ENCODE data around the gene PKD2L1. TPM values are rescaled to one million over a fixed set of nuclear protein-coding genes. Genes with fewer than 3 reads are reported as not detected.

PKD2L1 gene
- total and polyA plus RNA-seq, 2 of the 8 experiments (the other 6 are each of a cell fraction or from before 2014, with no cell fraction given): 0.20 to 0.33 TPM

DNA sequence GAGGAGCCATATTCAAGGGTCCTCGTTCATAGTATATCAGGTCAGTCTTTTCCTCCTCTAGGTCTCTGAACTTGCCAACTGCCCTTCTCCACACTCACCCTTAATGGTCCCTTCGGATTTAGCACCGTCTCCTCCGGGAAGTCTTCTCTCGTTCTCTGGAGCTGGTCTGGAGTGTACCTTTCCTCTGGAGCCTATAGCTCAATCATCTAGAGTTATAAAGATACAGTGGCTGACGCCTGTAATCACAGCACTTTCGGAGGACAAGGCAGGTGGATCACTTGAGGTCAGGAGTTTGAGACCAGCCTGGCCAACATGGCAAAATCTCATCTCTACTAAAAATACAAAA, 12.6 kb upstream of the PKD2L1 start (continued):
- TF ChIP-seq, protein P1, sequence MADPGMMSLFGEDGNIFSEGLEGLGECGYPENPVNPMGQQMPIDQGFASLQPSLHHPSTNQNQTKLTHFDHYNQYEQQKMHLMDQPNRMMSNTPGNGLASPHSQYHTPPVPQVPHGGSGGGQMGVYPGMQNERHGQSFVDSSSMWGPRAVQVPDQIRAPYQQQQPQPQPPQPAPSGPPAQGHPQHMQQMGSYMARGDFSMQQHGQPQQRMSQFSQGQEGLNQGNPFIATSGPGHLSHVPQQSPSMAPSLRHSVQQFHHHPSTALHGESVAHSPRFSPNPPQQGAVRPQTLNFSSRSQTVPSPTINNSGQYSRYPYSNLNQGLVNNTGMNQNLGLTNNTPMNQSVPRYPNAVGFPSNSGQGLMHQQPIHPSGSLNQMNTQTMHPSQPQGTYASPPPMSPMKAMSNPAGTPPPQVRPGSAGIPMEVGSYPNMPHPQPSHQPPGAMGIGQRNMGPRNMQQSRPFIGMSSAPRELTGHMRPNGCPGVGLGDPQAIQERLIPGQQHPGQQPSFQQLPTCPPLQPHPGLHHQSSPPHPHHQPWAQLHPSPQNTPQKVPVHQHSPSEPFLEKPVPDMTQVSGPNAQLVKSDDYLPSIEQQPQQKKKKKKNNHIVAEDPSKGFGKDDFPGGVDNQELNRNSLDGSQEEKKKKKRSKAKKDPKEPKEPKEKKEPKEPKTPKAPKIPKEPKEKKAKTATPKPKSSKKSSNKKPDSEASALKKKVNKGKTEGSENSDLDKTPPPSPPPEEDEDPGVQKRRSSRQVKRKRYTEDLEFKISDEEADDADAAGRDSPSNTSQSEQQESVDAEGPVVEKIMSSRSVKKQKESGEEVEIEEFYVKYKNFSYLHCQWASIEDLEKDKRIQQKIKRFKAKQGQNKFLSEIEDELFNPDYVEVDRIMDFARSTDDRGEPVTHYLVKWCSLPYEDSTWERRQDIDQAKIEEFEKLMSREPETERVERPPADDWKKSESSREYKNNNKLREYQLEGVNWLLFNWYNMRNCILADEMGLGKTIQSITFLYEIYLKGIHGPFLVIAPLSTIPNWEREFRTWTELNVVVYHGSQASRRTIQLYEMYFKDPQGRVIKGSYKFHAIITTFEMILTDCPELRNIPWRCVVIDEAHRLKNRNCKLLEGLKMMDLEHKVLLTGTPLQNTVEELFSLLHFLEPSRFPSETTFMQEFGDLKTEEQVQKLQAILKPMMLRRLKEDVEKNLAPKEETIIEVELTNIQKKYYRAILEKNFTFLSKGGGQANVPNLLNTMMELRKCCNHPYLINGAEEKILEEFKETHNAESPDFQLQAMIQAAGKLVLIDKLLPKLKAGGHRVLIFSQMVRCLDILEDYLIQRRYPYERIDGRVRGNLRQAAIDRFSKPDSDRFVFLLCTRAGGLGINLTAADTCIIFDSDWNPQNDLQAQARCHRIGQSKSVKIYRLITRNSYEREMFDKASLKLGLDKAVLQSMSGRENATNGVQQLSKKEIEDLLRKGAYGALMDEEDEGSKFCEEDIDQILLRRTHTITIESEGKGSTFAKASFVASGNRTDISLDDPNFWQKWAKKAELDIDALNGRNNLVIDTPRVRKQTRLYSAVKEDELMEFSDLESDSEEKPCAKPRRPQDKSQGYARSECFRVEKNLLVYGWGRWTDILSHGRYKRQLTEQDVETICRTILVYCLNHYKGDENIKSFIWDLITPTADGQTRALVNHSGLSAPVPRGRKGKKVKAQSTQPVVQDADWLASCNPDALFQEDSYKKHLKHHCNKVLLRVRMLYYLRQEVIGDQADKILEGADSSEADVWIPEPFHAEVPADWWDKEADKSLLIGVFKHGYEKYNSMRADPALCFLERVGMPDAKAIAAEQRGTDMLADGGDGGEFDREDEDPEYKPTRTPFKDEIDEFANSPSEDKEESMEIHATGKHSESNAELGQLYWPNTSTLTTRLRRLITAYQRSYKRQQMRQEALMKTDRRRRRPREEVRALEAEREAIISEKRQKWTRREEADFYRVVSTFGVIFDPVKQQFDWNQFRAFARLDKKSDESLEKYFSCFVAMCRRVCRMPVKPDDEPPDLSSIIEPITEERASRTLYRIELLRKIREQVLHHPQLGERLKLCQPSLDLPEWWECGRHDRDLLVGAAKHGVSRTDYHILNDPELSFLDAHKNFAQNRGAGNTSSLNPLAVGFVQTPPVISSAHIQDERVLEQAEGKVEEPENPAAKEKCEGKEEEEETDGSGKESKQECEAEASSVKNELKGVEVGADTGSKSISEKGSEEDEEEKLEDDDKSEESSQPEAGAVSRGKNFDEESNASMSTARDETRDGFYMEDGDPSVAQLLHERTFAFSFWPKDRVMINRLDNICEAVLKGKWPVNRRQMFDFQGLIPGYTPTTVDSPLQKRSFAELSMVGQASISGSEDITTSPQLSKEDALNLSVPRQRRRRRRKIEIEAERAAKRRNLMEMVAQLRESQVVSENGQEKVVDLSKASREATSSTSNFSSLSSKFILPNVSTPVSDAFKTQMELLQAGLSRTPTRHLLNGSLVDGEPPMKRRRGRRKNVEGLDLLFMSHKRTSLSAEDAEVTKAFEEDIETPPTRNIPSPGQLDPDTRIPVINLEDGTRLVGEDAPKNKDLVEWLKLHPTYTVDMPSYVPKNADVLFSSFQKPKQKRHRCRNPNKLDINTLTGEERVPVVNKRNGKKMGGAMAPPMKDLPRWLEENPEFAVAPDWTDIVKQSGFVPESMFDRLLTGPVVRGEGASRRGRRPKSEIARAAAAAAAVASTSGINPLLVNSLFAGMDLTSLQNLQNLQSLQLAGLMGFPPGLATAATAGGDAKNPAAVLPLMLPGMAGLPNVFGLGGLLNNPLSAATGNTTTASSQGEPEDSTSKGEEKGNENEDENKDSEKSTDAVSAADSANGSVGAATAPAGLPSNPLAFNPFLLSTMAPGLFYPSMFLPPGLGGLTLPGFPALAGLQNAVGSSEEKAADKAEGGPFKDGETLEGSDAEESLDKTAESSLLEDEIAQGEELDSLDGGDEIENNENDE (IDR thresholded peaks at IDR 0.05; ENCODE audit: insufficient replicate concordance, low read length): no peak
- no peak for TF ChIP-seq TBP (IDR thresholded peaks at IDR 0.05; ENCODE audit: low read depth, low read length)

Measured in H1 (cell line).